Measurements from ENCODE around the gene CAB39L.
A peak's percentile ranks its signal among the peaks of the same experiment; 100 is the strongest.

Gene CAB39L

GRCh38 chr13:49424011-49424560, 19.8 kb downstream of the CAB39L start:
- no peak overlapping the region for H3K27ac Mint-ChIP-seq

GRCh38 chr13:49421391-49421790, 22.5 kb downstream of the CAB39L start:
- H3K4me1 Mint-ChIP-seq = no peaks in the 10 kb centered on the region
- no peak overlapping the region for H3K27ac Mint-ChIP-seq
- H3K9me3 Mint-ChIP-seq = no peaks in the 10 kb centered on the region
- no peak overlapping the region for H3K4me3 Mint-ChIP-seq
- TF ChIP-seq CTCF (IDR thresholded peaks at IDR 0.05; ENCODE audit: unreplicated experiment in 3 of 3) = no peak
- peaks cover 4% of the 10 kb centered on the region for H3K36me3 Mint-ChIP-seq (ENCODE audit: low read depth)
- H3K27me3 Mint-ChIP-seq (ENCODE audit: low read depth) = no peaks in the 10 kb centered on the region

More at GRCh38 chr13:49424011-49424560, 19.8 kb downstream of the CAB39L start:
- TF ChIP-seq CTCF (IDR thresholded peaks at IDR 0.05; ENCODE audit: unreplicated experiment in 3 of 3) = no peak
- no peaks in the 10 kb centered on the region for H3K4me1 Mint-ChIP-seq
- no peaks in the 10 kb centered on the region for H3K27me3 Mint-ChIP-seq (ENCODE audit: low read depth)
- H3K9me3 Mint-ChIP-seq = no peaks in the 10 kb centered on the region
- peaks cover 18% of the 10 kb centered on the region for H3K36me3 Mint-ChIP-seq (ENCODE audit: low read depth)
- H3K4me3 Mint-ChIP-seq = no peak overlapping the region

GRCh38 chr13:49419276-49419675, 24.6 kb downstream of the CAB39L start:
- Mint-ChIP-seq H3K4me3 (no peak overlapping the region), H3K9me3 (no peaks in the 10 kb centered on the region), H3K36me3 (ENCODE audit: low read depth) (no peaks in the 10 kb centered on the region), H3K4me1 (no peaks in the 10 kb centered on the region), H3K27me3 (ENCODE audit: low read depth) (no peaks in the 10 kb centered on the region), H3K27ac (peak overlapping the region in 1 of 3 experiments; percentile 36)
- no peak for TF ChIP-seq CTCF (IDR thresholded peaks at IDR 0.05; ENCODE audit: unreplicated experiment in 3 of 3)

GRCh38 chr13:49418206-49418605, 25.7 kb downstream of the CAB39L start:
- Mint-ChIP-seq H3K27me3 (ENCODE audit: low read depth) (no peaks in the 10 kb centered on the region), H3K36me3 (ENCODE audit: low read depth) (no peaks in the 10 kb centered on the region), H3K27ac (no peak overlapping the region), H3K9me3 (no peaks in the 10 kb centered on the region), H3K4me1 (no peaks in the 10 kb centered on the region), H3K4me3 (no peak overlapping the region)
- no peak for TF ChIP-seq CTCF (IDR thresholded peaks at IDR 0.05; ENCODE audit: unreplicated experiment in 3 of 3)

GRCh38 chr13:49417161-49417560, 26.7 kb downstream of the CAB39L start:
- no peaks in the 10 kb centered on the region for H3K36me3 Mint-ChIP-seq (ENCODE audit: low read depth)
- TF ChIP-seq CTCF (IDR thresholded peaks at IDR 0.05; ENCODE audit: unreplicated experiment in 3 of 3) = no peak
- H3K27me3 Mint-ChIP-seq (ENCODE audit: low read depth) = no peaks in the 10 kb centered on the region
- H3K27ac Mint-ChIP-seq = no peak overlapping the region
- H3K4me1 Mint-ChIP-seq = no peaks in the 10 kb centered on the region
- H3K4me3 Mint-ChIP-seq = no peak overlapping the region
- no peaks in the 10 kb centered on the region for H3K9me3 Mint-ChIP-seq

GRCh38 chr13:49412749-49413148, 31.1 kb downstream of the CAB39L start:
- Mint-ChIP-seq H3K4me3 (no peak overlapping the region), H3K27ac (no peak overlapping the region), H3K4me1 (peaks cover 7% of the 10 kb centered on the region), H3K36me3 (ENCODE audit: low read depth) (no peaks in the 10 kb centered on the region), H3K9me3 (no peaks in the 10 kb centered on the region), H3K27me3 (ENCODE audit: low read depth) (no peaks in the 10 kb centered on the region)
- no peak for TF ChIP-seq CTCF (IDR thresholded peaks at IDR 0.05; ENCODE audit: unreplicated experiment in 3 of 3)
